Nephron (organoid): ENCODE results near the gene NEMP2.

ENCODE experiments used
- H3K27ac Mint-ChIP-seq, 3 experiments: 2 replicates each; pipeline ENCODE4 v1.8.0; 2020; ENCODE audit warnings: mixed read lengths in 3 of 3, mild to moderate bottlenecking in 2 of 3, moderate library complexity in 1 of 3
- H3K27me3 Mint-ChIP-seq: 2 replicates; pipeline ENCODE4 v1.8.0; 2021; ENCODE audit warnings: low read depth, mild to moderate bottlenecking, moderate library complexity, mixed read lengths
- H3K36me3 Mint-ChIP-seq: 2 replicates; pipeline ENCODE4 v1.8.0; 2020; ENCODE audit warnings: low read depth, mixed read lengths
- H3K4me1 Mint-ChIP-seq: 2 replicates; pipeline ENCODE4 v1.8.0; 2020; ENCODE audit warnings: mixed read lengths
- H3K4me3 Mint-ChIP-seq, 3 experiments: 2 replicates each; pipeline ENCODE4 v1.8.0; 2020; ENCODE audit warnings: mild to moderate bottlenecking in 3 of 3, mixed read lengths in 3 of 3, moderate library complexity in 2 of 3
- H3K9me3 Mint-ChIP-seq: 2 replicates; pipeline ENCODE4 v1.8.0; 2020; ENCODE audit warnings: mixed read lengths
- CTCF ChIP-seq, 3 experiments: fragments of 200-600 bp; sonication (generic); IDR thresholded peaks; one replicate each; pipeline ENCODE4 v1.5.0; 2021; ENCODE audit warnings: antibody characterized with exemption in 3 of 3; ENCODE audit not compliant: unreplicated experiment in 3 of 3

The NEMP2 gene

DNA sequence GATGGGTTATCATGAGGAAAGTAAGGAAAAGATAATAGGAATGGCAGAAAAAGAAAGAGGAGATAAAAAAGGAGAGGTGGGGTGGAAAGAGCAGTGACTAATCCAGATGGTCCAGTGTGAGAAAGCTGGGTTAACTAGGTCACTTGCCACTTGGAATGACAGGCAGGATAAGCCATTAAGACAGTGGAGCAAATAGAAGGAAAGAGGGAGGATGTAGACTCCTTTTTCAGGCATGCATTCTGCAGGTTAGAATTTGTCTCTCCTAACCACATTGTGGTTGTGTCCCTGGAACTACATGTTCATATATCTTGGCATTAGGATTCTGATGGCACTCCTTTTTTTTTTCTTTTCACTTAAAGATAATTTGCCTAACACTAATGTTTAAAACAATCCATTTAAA is 13.4 kb upstream of the NEMP2 start:
- Mint-ChIP-seq H3K27ac (no peak overlapping the region), H3K36me3 (peaks cover 2% of the 10 kb centered on the region), H3K4me3 (no peak overlapping the region), H3K4me1 (peaks cover 10% of the 10 kb centered on the region), H3K9me3 (peaks cover 2% of the 10 kb centered on the region), H3K27me3 (no peaks in the 10 kb centered on the region)
- no peak for TF ChIP-seq CTCF (IDR thresholded peaks at IDR 0.05; ENCODE audit: unreplicated experiment in 3 of 3)

DNA sequence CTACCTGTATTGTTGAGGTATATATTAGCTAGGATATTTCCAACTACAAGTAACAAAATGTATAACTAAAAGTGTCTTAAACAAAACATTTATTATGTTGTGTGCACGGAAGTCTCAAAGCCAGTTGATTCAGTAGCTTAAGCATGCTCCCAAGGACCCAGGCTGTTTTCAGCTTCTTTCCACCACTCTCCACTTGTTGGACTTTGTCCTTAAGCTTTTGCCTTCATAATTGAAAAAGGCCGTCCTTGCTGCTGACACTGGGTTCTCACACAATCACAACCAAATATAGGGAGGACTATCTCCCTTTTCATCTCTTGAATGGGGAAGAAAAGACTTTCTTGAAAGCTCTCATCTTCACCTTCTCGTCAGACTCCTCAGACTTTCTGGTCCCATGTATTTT is 12.2 kb upstream of the NEMP2 start:
- Mint-ChIP-seq H3K4me1 (peaks cover 10% of the 10 kb centered on the region), H3K9me3 (peaks cover 13% of the 10 kb centered on the region), H3K27me3 (no peaks in the 10 kb centered on the region), H3K27ac (no peak overlapping the region), H3K36me3 (peaks cover 7% of the 10 kb centered on the region), H3K4me3 (no peak overlapping the region)
- no peak for TF ChIP-seq CTCF (IDR thresholded peaks at IDR 0.05; ENCODE audit: unreplicated experiment in 3 of 3)

- Mint-ChIP-seq H3K36me3 (peaks cover 16% of the 10 kb centered on the region), H3K4me1 (peaks cover 10% of the 10 kb centered on the region), H3K27me3 (no peaks in the 10 kb centered on the region), H3K4me3 (peak overlapping the region in 2 of 3 experiments; percentile 11 to 19), H3K9me3 (peaks cover 21% of the 10 kb centered on the region), H3K27ac (peak overlapping the region; percentile 83)
- no peak for TF ChIP-seq CTCF (IDR thresholded peaks at IDR 0.05; ENCODE audit: unreplicated experiment in 3 of 3)
Observed at GRCh38 chr2:190545555-190546385, 11.2 kb upstream of the NEMP2 start.

DNA sequence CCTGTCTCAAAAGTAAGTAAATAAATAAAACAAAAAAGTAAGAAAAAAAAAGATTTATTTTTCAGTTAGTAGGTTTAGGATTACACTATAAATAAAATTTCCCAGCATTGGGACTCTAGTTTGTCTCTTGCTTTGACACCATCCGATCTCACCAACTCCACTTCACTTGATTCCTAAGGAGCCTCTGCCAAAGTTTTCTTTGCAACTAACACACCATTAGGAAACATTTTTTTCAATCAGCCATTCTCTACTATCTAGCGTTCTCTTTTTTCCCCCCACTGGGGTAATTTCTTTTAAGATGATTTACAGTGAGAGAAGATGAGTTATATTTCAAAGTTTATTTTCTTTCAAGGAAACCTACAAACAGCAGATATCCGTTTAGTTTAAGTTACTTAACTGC is 10.6 kb upstream of the NEMP2 start:
- Mint-ChIP-seq H3K4me3 (peak overlapping the region in 1 of 3 experiments; percentile 19), H3K4me1 (peaks cover 10% of the 10 kb centered on the region), H3K27me3 (no peaks in the 10 kb centered on the region), H3K27ac (peak overlapping the region; percentile 83), H3K9me3 (peaks cover 27% of the 10 kb centered on the region), H3K36me3 (peaks cover 22% of the 10 kb centered on the region)
- no peak for TF ChIP-seq CTCF (IDR thresholded peaks at IDR 0.05; ENCODE audit: unreplicated experiment in 3 of 3)

- Mint-ChIP-seq H3K4me3 (no peak overlapping the region), H3K36me3 (peaks cover 58% of the 10 kb centered on the region), H3K9me3 (peaks cover 57% of the 10 kb centered on the region), H3K4me1 (peaks cover 7% of the 10 kb centered on the region), H3K27ac (no peak overlapping the region), H3K27me3 (no peaks in the 10 kb centered on the region)
- no peak for TF ChIP-seq CTCF (IDR thresholded peaks at IDR 0.05; ENCODE audit: unreplicated experiment in 3 of 3)
Observed at GRCh38 chr2:190540048-190540447, 5.5 kb upstream of the NEMP2 start.

- no peak overlapping the region for H3K4me3 Mint-ChIP-seq
Observed at GRCh38 chr2:190538201-190538600, 3.7 kb upstream of the NEMP2 start.

More at GRCh38 chr2:190538201-190538600, 3.7 kb upstream of the NEMP2 start:
- H3K27me3 Mint-ChIP-seq: no peaks in the 10 kb centered on the region
- peaks cover 57% of the 10 kb centered on the region for H3K9me3 Mint-ChIP-seq
- no peak overlapping the region for H3K27ac Mint-ChIP-seq
- H3K36me3 Mint-ChIP-seq: peaks cover 58% of the 10 kb centered on the region
- TF ChIP-seq CTCF (IDR thresholded peaks at IDR 0.05; ENCODE audit: unreplicated experiment in 3 of 3): no peak
- peaks cover 16% of the 10 kb centered on the region for H3K4me1 Mint-ChIP-seq
